Measurements from ENCODE around the gene CDH5. TPM values are rescaled to one million over a fixed set of nuclear protein-coding genes. Genes with fewer than 3 reads are reported as not detected.
A peak's percentile ranks its signal among the peaks of the same experiment; 100 is the strongest.

Gene CDH5
- total RNA-seq, 5 donors from 2014 or later (not counting 1 experiment from before 2014, with no cell fraction given), result 0.10 to 0.20 TPM; not detected in 3

- peak within 1 kb of the TSS; percentile 47 to 57 (median 52) for H3K4me3 Mint-ChIP-seq
- peak; percentile 28 to 46 (median 33) for ATAC-seq (replicated peaks in 1 of 4)
- peaks cover 0 to 2% of the 10 kb centered on the region in 2 donors for H3K36me3 ChIP-seq (ENCODE audit: control insufficient read depth in 2 of 2, extremely low read depth in 1 of 2, insufficient read depth in 1 of 2, low read length in 1 of 2)
- H3K27me3 Mint-ChIP-seq, result peaks cover 64 to 74% of the 10 kb centered on the region in 2 donors
- WGBS (ENCODE audit: insufficient coverage), result under 1% methylated on average over 114 of the region's 118 CpGs
- POLR2A ChIA-PET, result no interaction called here
- peaks cover 17 to 60% of the 10 kb centered on the region in 2 experiments for H3K27me3 ChIP-seq (replicated peaks in 1 of 2; ENCODE audit: control insufficient read depth in 2 of 2, extremely low read depth in 1 of 2, insufficient read depth in 2 of 2, low read length in 1 of 2)
- H3K27ac ChIP-seq (ENCODE audit: low read length), result no peak within 1 kb of the TSS
- CTCF ChIA-PET, result no interaction called here
- peaks cover 0 to 13% (median 7%) of the 10 kb centered on the region in 3 donors for H3K4me1 Mint-ChIP-seq
- H3K9me3 Mint-ChIP-seq, result no peaks in the 10 kb centered on the region
- peak in 1 of 35 experiments; percentile 2 for DNase-seq
- peak within 1 kb of the TSS; percentile 11 to 63 for H3K4me3 ChIP-seq (ENCODE audit: control insufficient read depth in 1 of 2, extremely low read depth in 1 of 2, low read length in 1 of 2)
- no peaks in the 10 kb centered on the region for H3K36me3 Mint-ChIP-seq
- H3K27ac Mint-ChIP-seq, result peak within 1 kb of the TSS in 1 of 2 donors; percentile 63
- no peaks in the 10 kb centered on the region for H3K9me3 ChIP-seq
- H3K4me1 ChIP-seq (ENCODE audit: control insufficient read depth in 1 of 2, extremely low read depth in 1 of 2, insufficient read depth in 2 of 2, low read length in 2 of 2), result peaks cover 4 to 18% of the 10 kb centered on the region in 2 experiments
These were observed 60.8 kb downstream of the CDH5 start, which contains the start of gene BEAN1 for GRCh38 chr16:66427036-66427860. Gene BEAN1, plus strand, starts transcription at chr16:66427295. Its CDS starts 10,382 bp downstream, at chr16:66437677.

- CTCF ChIA-PET, result no interaction called here
- H3K4me1 ChIP-seq (ENCODE audit: control insufficient read depth in 1 of 2, extremely low read depth in 1 of 2, insufficient read depth in 2 of 2, low read length in 2 of 2), result peaks cover 4 to 18% of the 10 kb centered on the region in 2 experiments
- Mint-ChIP-seq H3K9me3 (no peaks in the 10 kb centered on the region), H3K27me3 (peaks cover 62 to 74% of the 10 kb centered on the region in 2 donors), H3K36me3 (no peaks in the 10 kb centered on the region), H3K4me3 (peak overlapping the region; percentile 41 to 57 (median 52)), H3K27ac (no peak overlapping the region), H3K4me1 (peaks cover 0 to 13% (median 7%) of the 10 kb centered on the region in 3 donors)
- DNase-seq, result no peak
- ATAC-seq (replicated peaks in 1 of 4), result peak in 2 of 4 experiments; percentile 35 to 37
- H3K4me3 ChIP-seq (ENCODE audit: control insufficient read depth in 1 of 2, extremely low read depth in 1 of 2, low read length in 1 of 2), result peak overlapping the region; percentile 11 to 63
- peaks cover 0 to 2% of the 10 kb centered on the region in 2 donors for H3K36me3 ChIP-seq (ENCODE audit: control insufficient read depth in 2 of 2, extremely low read depth in 1 of 2, insufficient read depth in 1 of 2, low read length in 1 of 2)
- POLR2A ChIA-PET, result no interaction called here
- WGBS (ENCODE audit: insufficient coverage), result 6% methylated on average over 23 of the region's 40 CpGs
- H3K27me3 ChIP-seq (replicated peaks in 1 of 2; ENCODE audit: control insufficient read depth in 2 of 2, extremely low read depth in 1 of 2, insufficient read depth in 2 of 2, low read length in 1 of 2), result peaks cover 17 to 62% of the 10 kb centered on the region in 2 experiments
- no peaks in the 10 kb centered on the region for H3K9me3 ChIP-seq
- H3K27ac ChIP-seq (ENCODE audit: low read length), result no peak overlapping the region
These were observed 61.6 kb downstream of the CDH5 start for GRCh38 chr16:66427871-66428681.

GRCh38 chr16:66428682-66429251 is 62.3 kb downstream of the CDH5 start:
- WGBS (ENCODE audit: insufficient coverage), result 38% methylated on average over 6 of the region's 11 CpGs
- Mint-ChIP-seq H3K27ac (no peak overlapping the region), H3K9me3 (no peaks in the 10 kb centered on the region), H3K36me3 (no peaks in the 10 kb centered on the region), H3K27me3 (peaks cover 63 to 78% of the 10 kb centered on the region in 2 donors), H3K4me1 (peaks cover 0 to 13% (median 7%) of the 10 kb centered on the region in 3 donors), H3K4me3 (peak overlapping the region in 2 of 3 donors; percentile 43 to 52)
- POLR2A ChIA-PET, result no interaction called here
- Histone ChIP-seq H3K9me3 (no peaks in the 10 kb centered on the region), H3K27me3 (replicated peaks in 1 of 2; ENCODE audit: control insufficient read depth in 2 of 2, extremely low read depth in 1 of 2, insufficient read depth in 2 of 2, low read length in 1 of 2) (peaks cover 17 to 66% of the 10 kb centered on the region in 2 experiments), H3K4me3 (ENCODE audit: control insufficient read depth in 1 of 2, extremely low read depth in 1 of 2, low read length in 1 of 2) (no peak overlapping the region), H3K36me3 (ENCODE audit: control insufficient read depth in 2 of 2, extremely low read depth in 1 of 2, insufficient read depth in 1 of 2, low read length in 1 of 2) (no peaks in the 10 kb centered on the region), H3K4me1 (ENCODE audit: control insufficient read depth in 1 of 2, extremely low read depth in 1 of 2, insufficient read depth in 2 of 2, low read length in 2 of 2) (peaks cover 4 to 18% of the 10 kb centered on the region in 2 experiments), H3K27ac (ENCODE audit: low read length) (no peak overlapping the region)
- no peak for ATAC-seq (replicated peaks in 1 of 4)
- CTCF ChIA-PET, result no interaction called here
- DNase-seq, result no peak

- peaks cover 63 to 78% of the 10 kb centered on the region in 2 donors for H3K27me3 Mint-ChIP-seq
- no peak overlapping the region for H3K4me3 Mint-ChIP-seq
- Histone ChIP-seq H3K4me3 (ENCODE audit: control insufficient read depth in 1 of 2, extremely low read depth in 1 of 2, low read length in 1 of 2) (no peak overlapping the region), H3K36me3 (ENCODE audit: control insufficient read depth in 2 of 2, extremely low read depth in 1 of 2, insufficient read depth in 1 of 2, low read length in 1 of 2) (no peaks in the 10 kb centered on the region), H3K9me3 (no peaks in the 10 kb centered on the region), H3K4me1 (ENCODE audit: control insufficient read depth in 1 of 2, extremely low read depth in 1 of 2, insufficient read depth in 2 of 2, low read length in 2 of 2) (peaks cover 4 to 18% of the 10 kb centered on the region in 2 experiments), H3K27me3 (replicated peaks in 1 of 2; ENCODE audit: control insufficient read depth in 2 of 2, extremely low read depth in 1 of 2, insufficient read depth in 2 of 2, low read length in 1 of 2) (peaks cover 17 to 67% of the 10 kb centered on the region in 2 experiments), H3K27ac (ENCODE audit: low read length) (no peak overlapping the region)
- H3K36me3 Mint-ChIP-seq, result no peaks in the 10 kb centered on the region
- DNase-seq (no peak), ATAC-seq (replicated peaks in 1 of 4) (no peak)
- CTCF ChIA-PET, result no interaction called here
- H3K9me3 Mint-ChIP-seq, result no peaks in the 10 kb centered on the region
- H3K4me1 Mint-ChIP-seq, result peaks cover 0 to 13% (median 7%) of the 10 kb centered on the region in 3 donors
- WGBS (ENCODE audit: insufficient coverage), result 63% methylated on average over 9 of the region's 9 CpGs
- POLR2A ChIA-PET, result no interaction called here
- H3K27ac Mint-ChIP-seq, result no peak overlapping the region
These were observed 62.9 kb downstream of the CDH5 start for GRCh38 chr16:66429290-66429962.

GRCh38 chr16:66430214-66430613 is 63.7 kb downstream of the CDH5 start:
- POLR2A ChIA-PET, result no interaction called here
- no peaks in the 10 kb centered on the region for H3K9me3 ChIP-seq
- peaks cover 12 to 69% of the 10 kb centered on the region in 2 experiments for H3K27me3 ChIP-seq (replicated peaks in 1 of 2; ENCODE audit: control insufficient read depth in 2 of 2, extremely low read depth in 1 of 2, insufficient read depth in 2 of 2, low read length in 1 of 2)
- H3K36me3 Mint-ChIP-seq, result no peaks in the 10 kb centered on the region
- CTCF ChIA-PET, result no interaction called here
- peaks cover 0 to 13% (median 7%) of the 10 kb centered on the region in 3 donors for H3K4me1 Mint-ChIP-seq
- no peak overlapping the region for H3K4me3 ChIP-seq (ENCODE audit: control insufficient read depth in 1 of 2, extremely low read depth in 1 of 2, low read length in 1 of 2)
- H3K27me3 Mint-ChIP-seq, result peaks cover 55 to 73% of the 10 kb centered on the region in 2 donors
- no peak overlapping the region for H3K27ac Mint-ChIP-seq
- H3K36me3 ChIP-seq (ENCODE audit: control insufficient read depth in 2 of 2, extremely low read depth in 1 of 2, insufficient read depth in 1 of 2, low read length in 1 of 2), result no peaks in the 10 kb centered on the region
- no peak overlapping the region for H3K27ac ChIP-seq (ENCODE audit: low read length)
- DNase-seq (no peak), ATAC-seq (replicated peaks in 1 of 4) (no peak)
- no peak overlapping the region for H3K4me3 Mint-ChIP-seq
- no peaks in the 10 kb centered on the region for H3K9me3 Mint-ChIP-seq
- H3K4me1 ChIP-seq (ENCODE audit: control insufficient read depth in 1 of 2, extremely low read depth in 1 of 2, insufficient read depth in 2 of 2, low read length in 2 of 2), result peaks cover 4 to 18% of the 10 kb centered on the region in 2 experiments
- no CpG with 5 or more reads among the region's 3 CpGs for WGBS (ENCODE audit: insufficient coverage)

Measured in T-cell (primary cell).